HG03196 (cell line): Measurements from ENCODE around the gene HEBP2.

Source experiments
- ATAC-seq: cut with Tn5 transposase; IDR thresholded peaks from one replicate; pipeline ENCODE4 v1.9.1; 2021; ENCODE audit not compliant: unreplicated experiment

HEBP2 gene

DNA sequence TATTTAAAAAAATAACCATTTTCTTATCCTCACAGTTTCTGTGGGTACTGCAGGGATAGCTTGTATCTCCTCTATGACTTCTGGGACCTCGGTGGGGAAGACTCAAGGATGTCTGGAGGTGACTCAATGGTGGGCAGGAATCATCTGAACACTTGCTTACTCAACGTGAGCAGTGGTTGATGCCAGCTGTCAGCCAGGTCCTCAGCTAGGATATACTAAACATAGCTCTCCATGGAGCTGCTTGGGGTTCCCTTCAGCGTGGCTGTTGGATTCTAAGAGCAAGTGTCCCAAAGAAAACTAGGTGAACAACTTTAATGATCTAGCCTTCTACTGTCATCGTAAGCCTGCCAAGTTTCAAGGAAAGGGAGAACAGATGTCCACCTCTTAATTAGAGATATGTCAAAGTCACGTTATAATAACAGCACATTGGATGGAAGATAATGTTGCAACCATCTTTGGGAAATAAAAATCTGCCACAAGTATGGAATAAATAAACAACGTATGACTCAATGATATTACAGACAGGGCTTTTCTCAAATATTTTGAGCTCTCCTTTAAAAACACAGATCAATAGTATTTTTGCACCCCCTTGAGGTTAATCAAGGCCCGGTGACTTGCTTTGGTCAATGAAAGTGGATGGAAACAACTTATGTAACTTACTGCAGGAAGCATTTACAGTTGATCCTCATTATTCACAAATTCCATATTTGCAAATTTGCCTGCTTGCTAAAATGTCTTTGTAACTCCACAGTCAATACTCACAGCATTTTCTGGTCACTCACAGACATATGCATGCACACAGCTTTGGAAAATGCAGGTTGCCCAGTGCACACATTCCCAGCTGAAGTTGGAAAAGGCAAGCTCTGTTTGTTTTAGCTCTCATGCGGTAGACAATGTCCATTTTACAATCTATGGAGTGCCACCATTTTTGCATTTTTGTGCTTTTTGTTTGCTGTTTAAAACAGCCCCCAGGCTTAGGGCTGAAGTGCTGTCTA lies 6.6 kb upstream of the HEBP2 start:
- ATAC-seq, result no peak

DNA sequence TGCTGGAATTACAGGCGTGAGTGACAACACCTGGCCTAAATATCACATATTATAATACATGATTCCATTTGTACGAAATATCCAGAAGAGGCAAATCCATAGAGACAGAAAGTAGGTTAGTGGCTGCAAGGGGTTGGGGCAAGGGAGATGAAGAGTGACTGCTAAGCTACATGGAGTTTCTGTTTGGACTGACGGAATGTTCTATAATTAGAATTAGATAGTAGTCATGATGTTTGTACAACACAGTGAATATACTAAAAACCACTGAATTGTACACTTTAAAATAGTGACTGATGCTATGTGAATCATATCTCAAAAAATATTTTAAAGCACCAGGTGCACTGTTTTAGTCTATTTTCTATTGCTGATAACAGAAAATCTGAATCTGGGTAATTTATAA lies 3.7 kb upstream of the HEBP2 start:
- no peak for ATAC-seq

GRCh38 chr6:138401960-138402837 lies 1.8 kb upstream of the HEBP2 start:
- ATAC-seq, result no peak

GRCh38 chr6:138402838-138403187 lies 1.2 kb upstream of the HEBP2 start:
- no peak for ATAC-seq

- no peak for ATAC-seq
Measured at GRCh38 chr6:138403324-138403800, 661 bp upstream of the HEBP2 start.

DNA sequence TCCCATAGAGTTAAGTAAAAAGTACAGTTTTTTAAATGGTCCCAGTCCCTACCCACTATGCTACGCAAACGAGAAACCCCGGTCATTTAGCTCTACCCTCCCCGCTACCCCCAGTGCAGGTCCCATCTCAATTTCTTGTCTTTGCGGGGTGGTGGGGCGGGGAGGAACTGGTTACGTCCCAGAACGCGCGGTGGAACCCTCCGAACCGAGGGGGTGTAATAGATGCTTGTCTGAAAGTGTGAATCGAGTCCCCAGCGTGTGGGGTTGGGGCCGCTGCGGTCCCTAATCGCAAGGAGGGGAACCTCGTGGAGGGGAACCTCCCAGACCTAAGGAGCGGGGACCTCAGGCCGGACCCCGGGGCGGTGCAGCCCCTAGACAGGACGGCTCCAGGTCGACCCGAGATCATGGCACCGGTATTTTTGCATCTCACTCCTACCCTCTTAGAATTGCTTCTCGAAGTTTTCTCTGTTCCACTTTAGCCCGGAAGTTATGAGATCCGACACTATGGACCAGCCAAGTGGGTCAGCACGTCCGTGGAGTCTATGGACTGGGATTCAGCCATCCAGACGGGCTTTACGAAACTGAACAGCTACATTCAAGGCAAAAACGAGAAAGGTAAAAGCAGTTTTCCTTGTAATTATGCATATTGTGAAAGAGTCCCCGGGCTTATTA lies 779 bp downstream of the HEBP2 start:
- no peak for ATAC-seq

DNA sequence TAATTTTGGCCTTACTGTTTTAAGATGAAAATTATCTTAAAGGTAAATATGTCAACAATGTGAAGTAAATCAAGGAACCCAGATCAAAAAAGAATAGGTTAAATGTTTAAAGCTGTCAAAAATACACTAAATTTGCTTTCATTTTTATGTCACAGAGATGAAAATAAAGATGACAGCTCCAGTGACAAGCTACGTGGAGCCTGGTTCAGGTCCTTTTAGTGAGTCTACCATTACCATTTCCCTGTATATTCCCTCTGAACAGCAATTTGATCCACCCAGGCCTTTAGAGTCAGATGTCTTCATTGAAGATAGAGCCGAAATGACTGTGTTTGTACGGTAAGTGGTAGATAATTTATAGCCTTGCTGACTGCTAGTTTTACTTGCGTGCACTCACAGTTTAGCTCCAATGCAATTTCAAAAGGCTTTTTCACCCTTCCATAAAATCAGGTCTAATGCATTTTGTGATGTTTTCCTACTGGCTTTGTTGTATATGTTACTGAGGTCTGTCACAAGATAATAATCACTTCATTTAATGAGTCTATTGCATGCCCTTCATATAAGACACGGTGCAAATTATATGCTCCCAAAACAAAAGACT lies 1.9 kb downstream of the HEBP2 start:
- no peak for ATAC-seq

DNA sequence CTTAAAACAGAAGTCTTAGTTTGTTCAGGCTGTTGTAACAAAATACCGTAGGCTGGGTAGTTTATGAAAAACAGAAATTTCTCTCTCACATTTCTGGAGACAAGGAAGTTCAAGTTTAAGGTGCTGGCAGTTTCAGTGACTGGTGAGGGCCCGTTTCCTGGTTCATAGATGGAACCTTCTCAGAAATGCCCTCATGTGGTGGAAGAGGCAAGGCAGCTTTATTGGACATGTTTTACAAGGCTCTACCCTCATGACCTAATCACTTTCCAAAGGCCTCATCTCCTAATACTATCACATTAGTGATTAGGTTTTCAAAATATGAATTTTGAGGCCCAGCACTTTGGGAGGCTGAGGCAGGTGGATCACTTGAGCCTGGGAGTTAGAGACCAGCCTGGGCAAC lies 2.4 kb downstream of the HEBP2 start:
- no peak for ATAC-seq

- ATAC-seq, result no peak
Measured at GRCh38 chr6:138410048-138410735, 6.2 kb downstream of the HEBP2 start.

- ATAC-seq, result no peak
Measured at GRCh38 chr6:138410972-138411880, 7.2 kb downstream of the HEBP2 start.

DNA sequence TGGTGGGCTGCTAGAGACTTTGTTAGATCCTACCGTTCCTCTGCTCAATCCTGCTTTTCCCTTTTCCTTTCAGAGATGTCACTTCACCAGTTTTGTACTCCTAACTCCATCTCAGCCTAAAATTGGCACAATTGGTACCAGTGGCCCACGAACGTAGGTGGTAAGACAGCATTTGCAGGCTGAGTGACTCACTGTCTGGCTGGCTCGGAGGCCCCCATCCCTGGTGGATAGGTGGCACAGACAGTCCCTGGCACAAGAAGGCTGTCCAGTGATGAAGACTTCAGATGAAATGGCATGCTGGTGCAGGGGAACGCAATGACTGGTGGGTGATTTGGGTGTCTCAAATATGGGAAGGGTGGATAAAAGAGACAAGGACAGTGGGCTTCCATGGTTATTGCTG lies 11.1 kb downstream of the HEBP2 start:
- no peak for ATAC-seq

DNA sequence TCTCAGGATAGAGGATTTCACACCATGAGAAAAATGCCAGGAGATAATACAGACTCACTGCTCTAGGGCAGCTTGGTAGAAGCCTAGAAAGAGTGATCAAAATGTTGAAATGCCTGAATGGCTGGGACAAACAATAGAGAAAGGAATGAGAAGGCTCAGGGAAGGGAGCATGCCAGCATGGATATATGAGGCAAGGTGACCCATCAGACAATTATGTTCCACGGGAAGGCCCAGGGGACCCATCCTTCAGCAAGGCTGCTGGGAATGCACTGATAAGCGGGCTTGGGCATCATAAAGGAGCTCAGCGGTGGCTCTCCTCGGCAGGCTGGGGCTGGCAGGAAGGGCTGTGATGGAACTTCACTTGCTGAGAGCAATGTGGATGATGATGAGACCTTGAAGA lies 12.2 kb downstream of the HEBP2 start:
- ATAC-seq, result no peak

- no peak for ATAC-seq
Measured at GRCh38 chr6:138417493-138418117, 13.6 kb downstream of the HEBP2 start.

DNA sequence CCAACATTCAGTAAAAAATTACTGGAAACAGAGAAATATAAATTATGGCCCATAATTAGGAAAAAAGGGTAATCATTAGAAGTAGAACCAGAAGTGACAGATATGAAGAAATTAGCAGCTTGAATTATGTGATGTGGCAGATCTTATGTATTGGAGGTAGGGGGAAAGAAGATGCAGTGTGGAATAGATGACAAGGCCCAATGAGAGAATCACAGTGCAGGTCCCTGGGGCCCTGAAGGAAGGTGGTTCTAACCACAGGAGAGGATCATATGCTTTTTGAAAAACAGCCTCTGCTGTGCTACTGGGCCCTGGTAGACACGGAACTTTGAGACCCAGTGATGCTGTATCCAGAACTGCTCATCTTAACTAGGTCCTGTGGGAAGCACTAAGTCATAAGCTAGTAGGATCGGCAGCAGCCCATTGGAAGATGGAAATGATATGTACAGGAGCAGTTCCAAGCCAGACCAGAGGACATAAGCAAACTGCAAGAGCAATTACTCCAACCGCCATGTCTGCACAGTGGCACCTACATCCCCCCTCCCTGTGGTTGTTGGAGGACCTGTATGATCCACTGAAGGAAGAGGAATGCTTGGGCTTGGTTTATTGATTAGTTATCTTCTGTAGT lies 14.2 kb downstream of the HEBP2 start:
- ATAC-seq, result no peak

- no peak for ATAC-seq
Measured at GRCh38 chr6:138419766-138420165, 15.7 kb downstream of the HEBP2 start.

GRCh38 chr6:138420356-138420755 lies 16.3 kb downstream of the HEBP2 start:
- no peak for ATAC-seq

GRCh38 chr6:138421089-138421488 lies 17.1 kb downstream of the HEBP2 start:
- ATAC-seq, result no peak

DNA sequence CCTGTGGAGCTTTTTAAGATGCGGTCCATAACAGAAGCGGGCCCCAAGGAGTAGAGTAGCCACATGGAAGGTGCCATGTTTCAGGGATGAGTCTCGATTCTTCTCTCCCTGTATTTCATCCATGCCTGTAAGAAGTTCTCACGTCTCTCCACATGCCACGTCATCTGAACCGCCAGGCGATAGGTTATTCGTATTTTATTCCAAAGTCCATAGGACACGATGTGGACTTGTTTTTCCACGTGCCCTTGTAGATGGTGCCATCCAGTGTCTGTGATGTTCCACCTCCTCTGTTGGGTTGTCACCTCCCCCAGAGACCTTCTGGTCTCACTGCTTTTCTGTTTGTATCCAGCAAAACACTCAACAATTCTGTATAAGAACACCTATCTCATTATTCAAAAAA lies 17.6 kb downstream of the HEBP2 start:
- ATAC-seq, result no peak
